ENCODE results near the gene UAP1.
"Not testable (repeated sequence)": the region's sequence is repeated elsewhere in the genome, so short reads cannot be mapped to it uniquely, and the experiment has no call there.

Gene UAP1

DNA sequence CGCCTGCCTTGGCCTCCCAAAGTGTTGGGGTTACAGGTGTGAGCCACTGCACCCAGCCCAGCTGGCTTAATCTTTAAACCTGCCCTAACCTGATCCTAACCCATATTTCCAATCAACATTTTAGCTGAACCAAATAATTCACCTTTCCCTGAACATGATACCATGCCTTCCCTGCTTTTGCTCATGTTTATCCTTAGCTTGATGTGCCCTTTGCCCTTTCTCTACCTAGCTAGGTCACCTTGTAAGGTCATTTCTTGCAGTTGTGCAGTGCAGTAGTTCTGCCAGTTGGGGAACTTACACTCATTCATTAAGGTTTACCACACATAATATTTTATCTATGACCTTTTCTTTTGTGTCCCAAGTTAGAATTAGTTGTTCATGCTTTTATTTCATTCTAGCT, 5.3 kb downstream of the UAP1 start:
- DNase-seq: no peak

DNA sequence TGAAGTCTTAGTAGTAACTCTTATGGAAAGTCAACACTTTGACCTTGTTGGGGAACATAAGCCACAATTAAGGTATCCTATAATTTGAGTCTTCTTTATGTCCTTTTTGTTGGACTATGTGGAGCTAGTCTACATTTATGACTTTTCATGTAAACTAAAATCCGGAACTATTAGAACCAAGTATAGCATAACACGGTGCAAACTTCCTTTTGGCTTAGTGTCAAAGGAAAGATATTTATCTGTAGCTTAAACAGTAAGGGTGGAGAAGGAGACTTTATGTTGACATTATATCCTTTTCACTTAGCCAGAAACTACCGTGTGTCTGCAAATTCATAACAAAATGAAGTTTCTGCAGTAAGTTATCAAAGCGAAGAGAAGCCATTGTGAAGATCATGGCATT, 7.3 kb downstream of the UAP1 start:
- DNase-seq: no peak

DNA sequence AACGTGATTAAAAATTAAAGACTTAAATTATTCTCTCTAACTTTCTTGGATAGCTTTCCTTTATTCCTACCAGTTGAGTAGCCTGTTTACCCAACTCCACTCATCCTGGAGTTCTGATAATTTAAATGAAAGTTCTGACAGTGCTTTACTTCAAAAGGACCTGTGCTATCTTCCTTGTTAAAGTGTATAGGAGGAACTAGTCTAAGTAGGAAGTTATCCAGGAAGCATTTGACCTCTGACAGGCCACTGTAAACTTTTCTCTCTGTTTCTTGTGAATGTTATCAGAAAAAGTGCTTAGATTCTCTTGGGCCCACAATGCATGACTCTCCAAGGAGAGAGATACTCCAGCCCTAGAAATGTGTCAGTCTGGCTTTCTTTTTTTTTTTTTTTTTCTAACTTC, 9.2 kb downstream of the UAP1 start:
- no peak for DNase-seq

DNA sequence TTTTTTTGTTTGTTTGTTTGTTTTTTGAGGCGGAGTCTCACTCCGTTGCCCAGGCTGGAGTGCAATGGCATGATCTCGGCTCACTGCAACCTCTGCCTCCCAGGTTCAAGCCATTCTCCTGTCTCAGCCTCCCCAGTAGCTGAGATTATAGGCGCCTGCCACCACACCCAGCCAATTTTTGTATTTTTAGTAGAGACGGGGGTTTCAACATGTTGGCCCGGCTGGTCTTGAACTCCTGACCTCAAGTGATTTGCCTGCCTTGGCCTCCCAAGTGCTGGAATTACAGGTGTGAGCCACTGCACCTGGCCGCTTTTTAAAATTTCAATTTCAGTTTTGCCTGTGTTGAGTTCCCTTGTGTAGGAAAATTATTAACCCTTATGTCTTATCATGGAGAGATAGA, 9.6 kb downstream of the UAP1 start:
- not testable (repeated sequence) for DNase-seq

- no peak for DNase-seq
These were observed 10.2 kb downstream of the UAP1 start for GRCh38 chr1:162571696-162572095.

- no peak for DNase-seq
These were observed 11.6 kb downstream of the UAP1 start for GRCh38 chr1:162573136-162573535.

DNA sequence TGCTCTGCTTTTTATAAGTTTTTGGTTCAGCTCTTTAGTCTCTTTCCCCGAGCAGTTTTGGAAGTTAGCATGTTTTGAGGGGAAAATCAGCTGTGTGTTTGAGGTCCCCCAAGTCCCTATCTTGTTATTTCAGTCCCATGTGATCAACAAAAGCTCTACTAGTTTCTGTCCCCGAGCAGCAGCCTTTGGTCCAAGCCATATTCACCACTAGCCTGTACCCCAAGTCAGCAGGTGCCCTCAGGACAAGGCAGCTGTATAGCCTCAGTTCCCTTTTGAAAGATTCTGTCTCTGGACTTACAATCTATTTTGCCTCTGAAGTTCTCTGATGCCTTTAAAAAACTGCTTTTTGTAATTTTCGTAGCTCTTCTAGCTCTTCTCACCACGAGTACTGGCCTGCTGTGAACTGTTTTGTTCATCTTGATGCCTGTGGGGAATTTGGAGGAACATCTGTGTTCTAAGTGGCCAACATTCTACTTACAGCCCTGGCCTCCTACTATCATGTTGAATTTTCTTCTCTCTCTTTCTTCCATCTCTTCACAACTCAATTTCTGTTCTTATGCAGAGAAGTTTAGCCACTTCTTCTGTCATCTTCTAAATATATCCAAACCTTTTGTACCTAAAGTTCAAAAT, 16.7 kb downstream of the UAP1 start:
- DNase-seq: no peak

- no peak for DNase-seq
These were observed 17.4 kb downstream of the UAP1 start for GRCh38 chr1:162578936-162579335.

GRCh38 chr1:162580308-162580707, 18.8 kb downstream of the UAP1 start:
- DNase-seq: no peak

- not testable (repeated sequence) for DNase-seq
These were observed 21.4 kb downstream of the UAP1 start for GRCh38 chr1:162582901-162583300.

DNA sequence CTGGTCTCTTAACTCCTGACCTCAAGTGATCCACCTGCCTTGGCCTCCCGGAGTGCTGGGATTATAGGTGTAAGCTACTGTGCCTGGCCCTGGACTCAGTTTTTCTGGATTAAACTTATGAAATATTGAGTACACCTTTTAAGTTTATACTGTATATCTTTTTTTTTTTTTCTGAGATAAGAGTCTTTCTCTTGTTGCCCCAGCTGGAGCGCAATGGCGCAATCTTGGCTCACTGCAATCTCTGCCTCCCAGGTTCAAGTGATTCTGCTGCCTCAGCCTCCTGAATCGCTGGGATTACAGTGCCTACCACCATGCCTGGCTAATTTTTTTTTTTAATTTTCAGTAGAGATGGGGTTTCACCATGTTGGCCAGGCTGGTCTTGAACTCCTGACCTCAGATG, 23.6 kb downstream of the UAP1 start:
- not testable (repeated sequence) for DNase-seq

GRCh38 chr1:162587347-162587746, 25.8 kb downstream of the UAP1 start:
- no peak for DNase-seq

DNA sequence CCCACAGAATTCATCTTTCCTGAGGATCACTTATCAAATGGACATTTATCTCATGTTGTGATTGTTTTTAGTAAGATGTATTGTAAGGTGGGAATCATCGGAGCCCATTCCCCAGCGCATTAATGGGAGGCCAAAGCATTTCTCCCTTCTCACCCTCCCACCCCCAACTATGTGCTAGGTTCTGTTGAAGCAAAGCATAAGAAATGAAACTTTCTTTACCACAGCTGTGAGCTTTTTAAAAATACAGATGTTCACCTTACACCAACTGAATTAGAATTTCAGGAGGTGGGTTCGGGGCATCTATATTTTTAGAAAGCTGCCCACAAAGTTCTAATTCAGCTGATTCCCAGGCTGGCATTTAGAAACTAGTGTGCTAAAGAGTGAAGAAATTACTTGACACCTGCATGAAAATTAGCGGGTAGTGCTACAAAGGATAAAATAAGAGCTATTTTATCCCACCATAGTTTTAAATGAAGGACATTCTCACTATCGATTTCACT, 26.3 kb downstream of the UAP1 start:
- DNase-seq: no peak

- no peak for DNase-seq
These were observed 28.6 kb downstream of the UAP1 start for GRCh38 chr1:162590101-162590500.

- no peak for DNase-seq
These were observed 29.2 kb downstream of the UAP1 start for GRCh38 chr1:162590686-162591085.

DNA sequence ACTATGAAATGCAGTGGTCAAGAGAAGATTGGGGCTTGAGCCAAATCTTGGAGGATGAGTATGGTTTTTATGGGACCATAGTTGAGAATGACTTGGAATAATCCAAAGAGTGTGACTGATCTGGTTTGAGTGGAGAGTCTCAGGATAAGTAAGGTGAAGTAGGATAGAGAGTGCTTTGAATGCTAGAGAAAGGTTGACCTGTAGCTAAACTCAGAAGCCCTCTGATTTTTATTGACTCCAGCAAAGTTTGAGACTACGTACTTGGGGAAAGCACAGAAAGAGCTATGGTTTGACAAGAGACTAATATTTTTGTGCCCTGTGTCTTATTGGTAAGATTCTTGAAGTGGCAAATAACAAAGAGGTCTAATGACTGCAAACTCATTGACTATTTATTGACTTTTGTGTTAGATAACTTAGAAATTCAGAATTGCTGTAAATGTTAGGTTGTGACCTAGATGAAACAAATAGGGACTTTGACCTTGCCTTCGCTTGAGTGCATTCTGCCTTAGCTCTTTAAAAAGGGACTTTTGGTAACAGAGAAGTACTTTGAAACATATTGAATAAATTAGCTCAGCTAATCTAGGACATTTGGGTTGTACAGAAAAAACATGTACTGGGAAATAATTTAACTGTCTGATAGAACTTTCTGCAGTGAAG, 35.1 kb downstream of the UAP1 start:
- DNase-seq: no peak

- DNase-seq: no peak
These were observed 37.9 kb downstream of the UAP1 start for GRCh38 chr1:162599451-162599850.

- not testable (repeated sequence) for DNase-seq
These were observed 41.6 kb downstream of the UAP1 start for GRCh38 chr1:162603117-162603516.

DNA sequence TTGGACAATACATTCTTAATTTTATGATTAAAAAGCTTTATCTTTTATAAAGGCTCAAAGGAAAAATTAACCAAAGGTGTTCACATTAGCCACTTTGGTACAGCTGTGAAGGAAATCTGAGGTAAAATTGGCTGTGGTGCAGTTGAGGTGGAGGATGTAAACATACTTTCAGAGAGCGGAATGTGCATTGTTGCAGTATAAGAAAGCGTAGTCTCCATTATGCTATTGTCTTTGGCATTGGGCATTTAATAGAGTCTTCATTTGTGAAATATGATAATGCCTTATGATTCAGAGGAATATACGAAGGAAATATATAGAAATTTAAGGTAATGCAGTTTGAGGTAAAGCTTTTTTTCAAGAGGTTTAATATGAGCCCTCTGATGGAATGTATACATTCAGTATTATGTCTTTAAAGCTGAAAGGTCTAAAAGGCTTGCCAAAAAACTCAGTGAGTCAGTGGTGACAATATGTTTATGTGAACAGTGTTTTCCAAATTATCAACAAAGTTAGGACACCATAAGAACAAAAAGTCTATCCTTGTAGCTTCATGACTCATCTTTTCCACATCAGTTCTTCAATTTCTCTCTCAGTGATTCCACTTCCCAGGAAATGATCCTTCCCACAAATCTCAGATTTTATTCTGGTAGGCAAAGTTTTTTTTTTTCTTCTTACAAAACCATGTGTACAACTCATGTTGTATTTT, 43.9 kb downstream of the UAP1 start:
- DNase-seq: no peak

DNA sequence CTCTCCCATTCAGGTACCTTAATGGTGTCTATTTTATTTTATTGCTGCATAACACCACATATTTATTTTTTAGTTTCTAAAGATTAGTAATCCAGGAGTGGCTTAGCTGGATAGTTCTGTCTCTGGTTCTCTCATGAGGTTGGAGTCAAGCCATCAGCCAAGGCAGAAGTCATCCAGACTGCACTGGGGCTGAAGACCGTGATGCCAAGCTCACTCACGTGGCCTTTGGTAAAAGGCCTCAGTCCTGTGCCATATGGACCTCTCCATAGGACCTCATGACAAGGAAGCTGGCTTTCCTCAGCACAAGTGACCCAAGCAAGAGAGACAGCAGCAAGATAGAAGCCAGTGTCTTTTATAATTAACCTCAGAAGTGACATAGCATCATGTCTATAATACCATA, 47.8 kb downstream of the UAP1 start:
- DNase-seq: no peak

DNA sequence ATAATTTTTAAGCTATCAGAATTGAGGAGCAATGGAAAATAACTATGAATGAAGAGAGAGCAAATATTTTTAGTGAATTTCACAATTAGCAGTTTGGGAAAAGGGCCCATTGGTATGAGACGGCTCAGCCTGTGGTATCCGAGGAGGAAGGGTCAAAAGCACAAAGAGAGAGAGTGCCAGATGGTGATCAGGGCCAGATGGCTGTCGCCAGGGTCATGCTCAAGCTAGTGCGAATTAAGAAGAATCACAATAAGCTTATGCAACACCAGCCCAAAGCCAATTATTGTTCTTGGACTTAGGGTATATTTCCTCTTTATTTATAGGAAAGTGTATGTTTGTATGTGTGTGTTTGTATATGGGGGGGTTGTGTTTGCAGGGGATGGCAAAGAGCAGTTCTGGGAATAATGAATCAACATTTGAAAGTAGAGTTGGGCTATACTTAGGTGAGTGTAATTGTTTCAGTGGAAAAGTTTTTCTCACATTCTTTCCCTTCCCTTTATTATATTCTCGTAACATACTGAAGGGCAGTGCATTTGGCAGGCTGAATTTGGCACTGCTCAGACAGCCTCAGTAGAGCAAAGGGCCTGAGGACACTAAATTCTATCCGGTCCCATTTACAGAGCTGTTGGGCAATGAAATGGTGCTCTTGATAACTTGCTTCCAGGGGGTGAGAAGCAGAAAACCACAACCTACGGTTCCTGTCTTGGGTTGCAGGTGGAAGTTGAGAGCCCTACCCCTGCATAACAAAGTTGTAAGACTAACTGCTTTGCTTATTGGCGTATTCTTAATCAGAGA, 51.3 kb downstream of the UAP1 start:
- DNase-seq: no peak

- DNase-seq: no peak
These were observed 55.3 kb downstream of the UAP1 start for GRCh38 chr1:162616848-162617247.

GRCh38 chr1:162617513-162617912, 56.0 kb downstream of the UAP1 start:
- DNase-seq: no peak
